Skeletal muscle satellite cell (primary cell): ENCODE results near the gene KIAA1217.

Experiments
- H3K27me3 ChIP-seq: 2 replicates; pipeline ENCODE4 v1.7.0; 2013; ENCODE audit warnings: low read length; ENCODE audit not compliant: control insufficient read depth, insufficient read depth
- H3K36me3 ChIP-seq: 2 replicates; pipeline ENCODE4 v1.7.0; 2013; ENCODE audit warnings: mild to moderate bottlenecking, control low read depth, low read length; ENCODE audit not compliant: insufficient read depth
- H3K4me1 ChIP-seq: 2 replicates; pipeline ENCODE4 v1.7.0; 2013; ENCODE audit warnings: low read length; ENCODE audit not compliant: control insufficient read depth, insufficient read depth
- H3K4me2 ChIP-seq: 2 replicates; pipeline ENCODE4 v1.7.0; 2013; ENCODE audit warnings: mild to moderate bottlenecking, low read length
- H3K4me3 ChIP-seq: 2 replicates; pipeline ENCODE4 v1.7.0; 2013; ENCODE audit warnings: low read length
- H3K9ac ChIP-seq: 2 replicates; pipeline ENCODE4 v1.7.0; 2013; ENCODE audit warnings: mild to moderate bottlenecking, low read depth, low read length, moderate library complexity
- H3K9me3 ChIP-seq: replicated peaks from 2 replicates; pipeline ENCODE4 v1.7.0; 2013; ENCODE audit warnings: mild to moderate bottlenecking, control low read depth, low read length

Gene KIAA1217

GRCh38 chr10:24485304-24485703, 276.4 kb downstream of the KIAA1217 start:
- Histone ChIP-seq H3K4me1 (peaks cover 5% of the 10 kb centered on the region), H3K4me2 (no peak overlapping the region), H3K9me3 (no peaks in the 10 kb centered on the region), H3K9ac (no peak overlapping the region), H3K27me3 (no peaks in the 10 kb centered on the region), H3K4me3 (no peak overlapping the region), H3K36me3 (no peaks in the 10 kb centered on the region)

- no peaks in the 10 kb centered on the region for H3K36me3 ChIP-seq
- H3K4me2 ChIP-seq = no peak overlapping the region
- H3K4me1 ChIP-seq = peaks cover 2% of the 10 kb centered on the region
- H3K27me3 ChIP-seq = no peaks in the 10 kb centered on the region
- H3K9ac ChIP-seq = no peak overlapping the region
- H3K9me3 ChIP-seq = no peaks in the 10 kb centered on the region
- no peak overlapping the region for H3K4me3 ChIP-seq
Measured at GRCh38 chr10:24488631-24489030, 279.7 kb downstream of the KIAA1217 start.

GRCh38 chr10:24493165-24493564, 284.2 kb downstream of the KIAA1217 start:
- Histone ChIP-seq H3K27me3 (no peaks in the 10 kb centered on the region), H3K9ac (no peak overlapping the region), H3K36me3 (no peaks in the 10 kb centered on the region), H3K9me3 (no peaks in the 10 kb centered on the region), H3K4me3 (no peak overlapping the region), H3K4me2 (no peak overlapping the region), H3K4me1 (no peaks in the 10 kb centered on the region)

GRCh38 chr10:24494236-24494635, 285.3 kb downstream of the KIAA1217 start:
- Histone ChIP-seq H3K9me3 (no peaks in the 10 kb centered on the region), H3K4me2 (no peak overlapping the region), H3K9ac (no peak overlapping the region), H3K36me3 (no peaks in the 10 kb centered on the region), H3K27me3 (no peaks in the 10 kb centered on the region), H3K4me3 (no peak overlapping the region), H3K4me1 (no peaks in the 10 kb centered on the region)

- H3K4me2 ChIP-seq = no peak overlapping the region
- no peaks in the 10 kb centered on the region for H3K4me1 ChIP-seq
- no peak overlapping the region for H3K4me3 ChIP-seq
- H3K36me3 ChIP-seq = no peaks in the 10 kb centered on the region
- no peaks in the 10 kb centered on the region for H3K27me3 ChIP-seq
- H3K9me3 ChIP-seq = no peaks in the 10 kb centered on the region
- no peak overlapping the region for H3K9ac ChIP-seq
Measured at GRCh38 chr10:24494777-24495176, 285.8 kb downstream of the KIAA1217 start.

GRCh38 chr10:24495666-24496460, 286.9 kb downstream of the KIAA1217 start:
- Histone ChIP-seq H3K36me3 (no peaks in the 10 kb centered on the region), H3K4me2 (no peak overlapping the region), H3K9ac (no peak overlapping the region), H3K4me3 (no peak overlapping the region), H3K27me3 (no peaks in the 10 kb centered on the region), H3K4me1 (no peaks in the 10 kb centered on the region), H3K9me3 (no peaks in the 10 kb centered on the region)

GRCh38 chr10:24496906-24497305, 288.0 kb downstream of the KIAA1217 start:
- Histone ChIP-seq H3K9ac (no peak overlapping the region), H3K4me1 (no peaks in the 10 kb centered on the region), H3K36me3 (no peaks in the 10 kb centered on the region), H3K27me3 (no peaks in the 10 kb centered on the region), H3K4me3 (no peak overlapping the region), H3K9me3 (no peaks in the 10 kb centered on the region), H3K4me2 (no peak overlapping the region)

GRCh38 chr10:24501056-24501711, 292.2 kb downstream of the KIAA1217 start:
- Histone ChIP-seq H3K4me1 (no peaks in the 10 kb centered on the region), H3K27me3 (peaks cover 14% of the 10 kb centered on the region), H3K9me3 (no peaks in the 10 kb centered on the region), H3K36me3 (no peaks in the 10 kb centered on the region), H3K4me3 (no peak overlapping the region), H3K9ac (no peak overlapping the region), H3K4me2 (no peak overlapping the region)

- Histone ChIP-seq H3K27me3 (peaks cover 19% of the 10 kb centered on the region), H3K9me3 (no peaks in the 10 kb centered on the region), H3K4me2 (no peak overlapping the region), H3K9ac (no peak overlapping the region), H3K4me3 (no peak overlapping the region), H3K4me1 (no peaks in the 10 kb centered on the region), H3K36me3 (no peaks in the 10 kb centered on the region)
Measured at GRCh38 chr10:24502006-24502405, 293.1 kb downstream of the KIAA1217 start.

GRCh38 chr10:24502801-24503460, 294.0 kb downstream of the KIAA1217 start:
- H3K9ac ChIP-seq = no peak overlapping the region
- H3K4me1 ChIP-seq = no peaks in the 10 kb centered on the region
- H3K36me3 ChIP-seq = no peaks in the 10 kb centered on the region

GRCh38 chr10:24503461-24504320, 294.8 kb downstream of the KIAA1217 start:
- Histone ChIP-seq H3K4me3 (no peak overlapping the region), H3K9me3 (no peaks in the 10 kb centered on the region), H3K36me3 (no peaks in the 10 kb centered on the region), H3K4me2 (no peak overlapping the region), H3K9ac (no peak overlapping the region), H3K4me1 (no peaks in the 10 kb centered on the region), H3K27me3 (peaks cover 21% of the 10 kb centered on the region)

More at GRCh38 chr10:24502801-24503460, 294.0 kb downstream of the KIAA1217 start:
- H3K4me3 ChIP-seq = no peak overlapping the region
- no peaks in the 10 kb centered on the region for H3K9me3 ChIP-seq
- no peak overlapping the region for H3K4me2 ChIP-seq
- peaks cover 21% of the 10 kb centered on the region for H3K27me3 ChIP-seq
